Bone marrow (tissue), 2 donors: Measurements from ENCODE around the gene LTBP2.
"Not testable (repeated sequence)": the region's sequence is repeated elsewhere in the genome, so short reads cannot be mapped to it uniquely, and the experiment has no call there.

Experiments
- DNase-seq, 2 donors: peaks; one replicate each; lab custom pipeline; 2025; lab: John Stamatoyannopoulos, UW

Gene LTBP2

GRCh38 chr14:74482571-74482970 lies 129.5 kb downstream of the LTBP2 start:
- DNase-seq: no peak

- DNase-seq: no peak
Measured at GRCh38 chr14:74480046-74480445, 132.0 kb downstream of the LTBP2 start.

GRCh38 chr14:74478996-74479635 lies 132.9 kb downstream of the LTBP2 start:
- no peak for DNase-seq

GRCh38 chr14:74476607-74477006 lies 135.4 kb downstream of the LTBP2 start:
- no peak for DNase-seq

- DNase-seq: no peak
Measured at GRCh38 chr14:74476107-74476506, 135.9 kb downstream of the LTBP2 start.

GRCh38 chr14:74475678-74476077 lies 136.4 kb downstream of the LTBP2 start:
- DNase-seq: no peak

- DNase-seq: no peak
Measured at GRCh38 chr14:74474376-74474775, 137.7 kb downstream of the LTBP2 start.

GRCh38 chr14:74472601-74473000 lies 139.4 kb downstream of the LTBP2 start:
- no peak for DNase-seq

- DNase-seq: no peak
Measured at GRCh38 chr14:74469548-74470518, 142.2 kb downstream of the LTBP2 start.

GRCh38 chr14:74468513-74468912 lies 143.5 kb downstream of the LTBP2 start:
- DNase-seq: no peak

GRCh38 chr14:74465335-74465734 lies 146.7 kb downstream of the LTBP2 start:
- DNase-seq: no peak

- DNase-seq: no peak
Measured at GRCh38 chr14:74464785-74465184, 147.3 kb downstream of the LTBP2 start.

- no peak for DNase-seq
Measured at GRCh38 chr14:74463697-74464096, 148.3 kb downstream of the LTBP2 start.

GRCh38 chr14:74462993-74463392 lies 149.0 kb downstream of the LTBP2 start:
- DNase-seq: no peak

- no peak for DNase-seq
Measured at GRCh38 chr14:74459976-74460375, 152.1 kb downstream of the LTBP2 start.

- peak; percentile 3 to 8 for DNase-seq
Measured at GRCh38 chr14:74459289-74459946, 152.6 kb downstream of the LTBP2 start.

GRCh38 chr14:74457565-74457895 lies 154.5 kb downstream of the LTBP2 start:
- DNase-seq: no peak

GRCh38 chr14:74456684-74457564 lies 155.1 kb downstream of the LTBP2 start:
- no peak for DNase-seq

GRCh38 chr14:74454397-74454796 lies 157.6 kb downstream of the LTBP2 start:
- not testable (repeated sequence) for DNase-seq
